ENCODE results near the gene GFOD1. TPM values are rescaled to one million over a fixed set of nuclear protein-coding genes. Genes with fewer than 3 reads are reported as not detected.

The GFOD1 gene
- total RNA-seq, 1 experiment from 2014 or later, result 8.8 TPM

DNA sequence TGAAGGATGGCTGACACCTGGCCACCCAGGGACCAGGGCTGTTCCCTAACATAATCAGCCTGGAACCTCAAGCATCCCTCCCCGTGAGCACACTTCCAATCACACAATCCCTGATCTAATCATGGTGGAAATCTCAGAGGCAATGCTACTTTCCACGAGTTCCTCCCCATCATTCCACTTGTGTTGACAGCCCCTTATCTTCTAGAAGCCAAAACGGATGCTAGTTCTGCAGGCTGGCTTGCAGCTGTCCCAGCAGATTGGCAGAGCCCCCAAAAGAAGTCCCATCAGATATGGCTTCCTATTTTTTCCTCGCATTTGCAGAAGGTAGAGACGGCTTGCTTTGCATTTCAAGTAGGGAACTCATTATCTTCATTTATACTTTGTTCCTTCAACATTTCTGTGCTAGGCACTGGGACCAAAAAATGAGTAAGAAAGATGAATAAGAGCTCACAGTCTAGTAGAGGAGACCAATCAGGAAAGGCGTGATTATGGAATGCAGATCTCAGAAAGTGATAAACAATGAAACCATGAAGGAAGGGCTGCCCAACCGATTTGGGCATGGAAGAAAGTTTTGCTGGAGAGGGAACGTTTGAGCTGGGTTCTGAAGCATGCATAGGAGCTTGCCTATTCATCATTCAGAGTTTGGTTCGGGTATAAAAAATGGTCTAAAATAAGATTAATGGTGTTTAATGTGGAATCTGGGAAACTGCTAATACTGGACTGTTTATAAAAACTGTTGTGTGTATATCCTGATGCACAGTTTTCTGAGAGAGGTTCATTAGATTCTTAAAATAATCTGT is 114.5 kb downstream of the GFOD1 start:
- no peaks in the 10 kb centered on the region for H3K36me3 ChIP-seq (ENCODE audit: insufficient read depth, low read length, poor library complexity, severe bottlenecking)
- CTCF ChIA-PET, result no interaction called here
- no peak for TF ChIP-seq CTCF (conservative IDR thresholded peaks at IDR 0.05; ENCODE audit: low read depth, low read length)
- TF ChIP-seq EZH2 (IDR thresholded peaks at IDR 0.05; ENCODE audit: borderline replicate concordance, low read depth, low read length, poor library complexity, severe bottlenecking), result no peak
- no peaks in the 10 kb centered on the region for H3K9me3 ChIP-seq (ENCODE audit: low read depth, low read length, poor library complexity, severe bottlenecking)
- H3K4me1 ChIP-seq (ENCODE audit: insufficient read depth, low read length, poor library complexity, severe bottlenecking), result peaks cover 19% of the 10 kb centered on the region
- no peak for DNase-seq (ENCODE audit: low spot score)
- H3K27me3 ChIP-seq (replicated peaks; ENCODE audit: insufficient read depth, low read depth, low read length, poor library complexity), result no peaks in the 10 kb centered on the region
- no TSS peak for BruUV-seq (replicated peaks)
- H3K27ac ChIP-seq (ENCODE audit: low read depth, low read length, poor library complexity, severe bottlenecking), result no peak overlapping the region
- no peak overlapping the region for H3K4me3 ChIP-seq (ENCODE audit: low read depth, low read length, poor library complexity, severe bottlenecking)
- POLR2A ChIA-PET (ENCODE audit: low non-redundant PET), result interaction anchor here (0.6 kb wide), 1 partner anchor 1975 kb away, joined by 3 read pairs; no protein-coding TSS in a partner anchor
- intact Hi-C loops (cut with micrococcal nuclease; ENCODE audit: unreplicated experiment), result no loop called here

DNA sequence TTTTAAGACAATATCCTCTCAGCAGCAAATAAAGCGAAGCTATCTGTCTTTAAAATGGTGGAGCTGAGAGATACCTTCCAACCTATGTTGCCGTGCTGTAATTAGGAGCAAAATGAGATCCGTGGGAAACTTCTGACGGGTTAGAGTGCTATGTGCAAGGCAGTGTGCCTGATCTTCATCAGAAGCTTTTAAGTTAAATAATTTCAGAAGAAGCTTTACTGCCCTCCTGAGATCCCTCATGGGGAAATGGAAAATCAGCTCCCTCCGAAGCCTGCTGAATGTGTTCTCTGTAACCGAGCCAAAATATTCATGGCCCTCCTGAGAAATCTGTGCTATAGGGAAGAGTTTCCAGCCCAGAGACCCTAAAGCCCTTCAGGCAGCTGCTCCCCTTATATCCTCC is 115.3 kb downstream of the GFOD1 start:
- Histone ChIP-seq H3K36me3 (ENCODE audit: insufficient read depth, low read length, poor library complexity, severe bottlenecking) (no peaks in the 10 kb centered on the region), H3K27ac (ENCODE audit: low read depth, low read length, poor library complexity, severe bottlenecking) (peak overlapping the region; percentile 4), H3K4me3 (ENCODE audit: low read depth, low read length, poor library complexity, severe bottlenecking) (no peak overlapping the region), H3K4me1 (ENCODE audit: insufficient read depth, low read length, poor library complexity, severe bottlenecking) (peaks cover 19% of the 10 kb centered on the region), H3K27me3 (replicated peaks; ENCODE audit: insufficient read depth, low read depth, low read length, poor library complexity) (no peaks in the 10 kb centered on the region), H3K9me3 (ENCODE audit: low read depth, low read length, poor library complexity, severe bottlenecking) (no peaks in the 10 kb centered on the region)
- TF ChIP-seq CTCF (conservative IDR thresholded peaks at IDR 0.05; ENCODE audit: low read depth, low read length) (no peak), EZH2 (IDR thresholded peaks at IDR 0.05; ENCODE audit: borderline replicate concordance, low read depth, low read length, poor library complexity, severe bottlenecking) (no peak)
- POLR2A ChIA-PET (ENCODE audit: low non-redundant PET), result no interaction called here
- no TSS peak for BruUV-seq (replicated peaks)
- DNase-seq (ENCODE audit: low spot score), result peak; percentile 51
- intact Hi-C loops (cut with micrococcal nuclease; ENCODE audit: unreplicated experiment), result no loop called here
- CTCF ChIA-PET, result no interaction called here

GRCh38 chr6:13371421-13372072 is 115.9 kb downstream of the GFOD1 start:
- Histone ChIP-seq H3K27ac (ENCODE audit: low read depth, low read length, poor library complexity, severe bottlenecking) (peak overlapping the region; percentile 4), H3K9me3 (ENCODE audit: low read depth, low read length, poor library complexity, severe bottlenecking) (no peaks in the 10 kb centered on the region), H3K4me1 (ENCODE audit: insufficient read depth, low read length, poor library complexity, severe bottlenecking) (peaks cover 19% of the 10 kb centered on the region), H3K4me3 (ENCODE audit: low read depth, low read length, poor library complexity, severe bottlenecking) (no peak overlapping the region), H3K36me3 (ENCODE audit: insufficient read depth, low read length, poor library complexity, severe bottlenecking) (no peaks in the 10 kb centered on the region), H3K27me3 (replicated peaks; ENCODE audit: insufficient read depth, low read depth, low read length, poor library complexity) (no peaks in the 10 kb centered on the region)
- ChIA-PET POLR2A (ENCODE audit: low non-redundant PET) (no interaction called here), CTCF (interaction anchor here (0.6 kb wide), 1 partner anchor 399 kb away, joined by 9 read pairs; no protein-coding TSS in a partner anchor)
- TF ChIP-seq EZH2 (IDR thresholded peaks at IDR 0.05; ENCODE audit: borderline replicate concordance, low read depth, low read length, poor library complexity, severe bottlenecking) (no peak), CTCF (conservative IDR thresholded peaks at IDR 0.05; ENCODE audit: low read depth, low read length) (no peak)
- DNase-seq (ENCODE audit: low spot score), result no peak
- intact Hi-C loops (cut with micrococcal nuclease; ENCODE audit: unreplicated experiment), result no loop called here
- no TSS peak for BruUV-seq (replicated peaks)
